Measurements from ENCODE around the gene CACNA1D. TPM values are rescaled to one million over a fixed set of nuclear protein-coding genes. Genes with fewer than 3 reads are reported as not detected.

The CACNA1D gene
- total and polyA plus RNA-seq, 2 donors (not counting 3 experiments of a cell fraction or from before 2014, with no cell fraction given): 0.06 TPM; not detected in 1

GRCh38 chr3:53478166-53478830, 16.1 kb upstream of the CACNA1D start:
- H3K4me3 ChIP-seq (replicated peaks in 1 of 3; ENCODE audit: insufficient read depth in 1 of 3, low read depth in 1 of 3, low read length in 3 of 3): no peak overlapping the region
- H3K9ac ChIP-seq (replicated peaks; ENCODE audit: extremely low read depth, insufficient read depth, low read length): no peak overlapping the region
- DNase-seq (ENCODE audit: low read depth, low spot score): no peak
- no peaks in the 10 kb centered on the region for H3K79me2 ChIP-seq (ENCODE audit: control insufficient read depth, insufficient read depth, low read length)
- peaks cover 0 to 6% of the 10 kb centered on the region in 2 experiments for H3K27me3 ChIP-seq (ENCODE audit: control insufficient read depth in 2 of 2, insufficient read depth in 2 of 2, low read length in 2 of 2)
- TF ChIP-seq CTCF (IDR thresholded peaks at IDR 0.05; ENCODE audit: extremely low read depth in 1 of 2, insufficient read depth in 1 of 2, low read depth in 1 of 2, low read length in 2 of 2): no peak
- no peak for TF ChIP-seq MYC (IDR thresholded peaks at IDR 0.05; ENCODE audit: low read depth, low read length)
- TF ChIP-seq POLR2A (IDR thresholded peaks at IDR 0.05; ENCODE audit: low read depth, low read length): no peak
- TF ChIP-seq GATA2 (IDR thresholded peaks at IDR 0.05; ENCODE audit: insufficient read depth, insufficient read length, low read depth, low read length): no peak
- TF ChIP-seq JUN (IDR thresholded peaks at IDR 0.05; ENCODE audit: borderline replicate concordance, insufficient read depth, insufficient read length, low read depth): no peak
- no peak for TF ChIP-seq POLR2AphosphoS5 (IDR thresholded peaks at IDR 0.05; ENCODE audit: insufficient read depth, low read depth, low read length)
- TF ChIP-seq EZH2 (IDR thresholded peaks at IDR 0.05; ENCODE audit: borderline replicate concordance, low read depth, low read length, severe bottlenecking): no peak
- TF ChIP-seq MAX (IDR thresholded peaks at IDR 0.05; ENCODE audit: insufficient read depth, insufficient read length): no peak
- no peak for TF ChIP-seq FOS (IDR thresholded peaks at IDR 0.05; ENCODE audit: borderline replicate concordance, insufficient read depth, low read length)
- no peaks in the 10 kb centered on the region for H4K20me1 ChIP-seq (replicated peaks; ENCODE audit: control insufficient read depth, extremely low read depth, insufficient read depth, low read length)
- H3K4me2 ChIP-seq (ENCODE audit: insufficient read depth, low read length): no peak overlapping the region
- ChIA-PET CTCF (no interaction called here), POLR2A (no interaction called here)
- BruUV-seq (replicated peaks): no TSS peak
- dilution Hi-C loops (cut with MboI; ENCODE audit: extremely low pct_ligation_motif_present, low sequenced_read_pairs) (no loop called here), intact Hi-C loops (cut with micrococcal nuclease) (no loop called here)
- no peaks in the 10 kb centered on the region for H3K36me3 ChIP-seq (ENCODE audit: control insufficient read depth in 2 of 2, extremely low read depth in 1 of 2, insufficient read depth in 2 of 2, low read length in 2 of 2)
- H3K27ac ChIP-seq (ENCODE audit: insufficient read depth, low read depth, low read length): no peak overlapping the region
- H2AFZ ChIP-seq (ENCODE audit: low read depth, low read length): no peak overlapping the region
- H3K9me3 ChIP-seq (replicated peaks; ENCODE audit: control insufficient read depth, insufficient read depth, low read length): no peaks in the 10 kb centered on the region
- H3K9me1 ChIP-seq (replicated peaks; ENCODE audit: control insufficient read depth, extremely low read depth, insufficient read depth, low read length): no peaks in the 10 kb centered on the region
- FAIRE-seq: no peak
- no peaks in the 10 kb centered on the region for H3K4me1 ChIP-seq (ENCODE audit: control insufficient read depth, extremely low read depth, insufficient read depth, low read length)
